Thymus (tissue), 11 donors: Measurements from ENCODE around the gene LINGO4. TPM values are rescaled to one million over a fixed set of nuclear protein-coding genes. Genes with fewer than 3 reads are reported as not detected.
A peak's percentile ranks its signal among the peaks of the same experiment; 100 is the strongest.

ENCODE experiments used
- DNase-seq, 9 donors: peaks; one replicate each; pipeline ENCODE4 v3.0.0-alpha.2; 2013; ENCODE audit warnings: low spot score in 9 of 9, low read depth in 6 of 9, missing footprints in 1 of 9
- H3K27ac ChIP-seq, 2 donors: one replicate each; pipeline ENCODE4 v1.5.1; 2013; ENCODE audit warnings: control low read depth in 1 of 2, low read depth in 1 of 2, low read length in 1 of 2, mild to moderate bottlenecking in 1 of 2, moderate library complexity in 1 of 2
- H3K27me3 ChIP-seq, 2 donors: one replicate each; pipeline ENCODE4 v1.5.1; 2013; ENCODE audit warnings: low read length in 1 of 2; ENCODE audit not compliant: control insufficient read depth in 2 of 2, insufficient read depth in 1 of 2
- H3K36me3 ChIP-seq, 2 donors: one replicate each; pipeline ENCODE4 v1.5.1; 2013; ENCODE audit warnings: low read length in 1 of 2, mild to moderate bottlenecking in 1 of 2, moderate library complexity in 1 of 2; ENCODE audit not compliant: control insufficient read depth in 2 of 2, insufficient read depth in 2 of 2
- H3K4me1 ChIP-seq, 2 donors: one replicate each; pipeline ENCODE4 v1.5.1; 2013; ENCODE audit warnings: low read length in 2 of 2; ENCODE audit not compliant: control insufficient read depth in 2 of 2, insufficient read depth in 2 of 2
- H3K4me3 ChIP-seq, 2 donors: one replicate each; pipeline ENCODE4 v1.5.1; 2013; ENCODE audit warnings: low read length in 2 of 2, control low read depth in 1 of 2, mild to moderate bottlenecking in 1 of 2
- H3K9me3 ChIP-seq, 2 donors: one replicate each; pipeline ENCODE4 v1.5.1; 2013; ENCODE audit warnings: low read length in 1 of 2, mild to moderate bottlenecking in 1 of 2; ENCODE audit not compliant: control insufficient read depth in 2 of 2, insufficient read depth in 1 of 2
- WGBS: extraction: QIAGEN DNeasy Blood & Tissue Kit; methylation state at CpG from one replicate; pipeline ENCODE4 v1.1.7; 2013; 5-methylcytosine and 5-hydroxymethylcytosine counted together
- polyA plus RNA-seq: library from polyadenylated mRNA; stranded (reverse); fragments of 200-250 nt; gene quantifications from one replicate; pipeline ENCODE4 v1.2.3, GENCODE V29; 2013
- total RNA-seq: library from RNA; stranded (reverse); fragments of 120-200 nt; gene quantifications from one replicate; pipeline ENCODE4 v1.2.4, GENCODE V29; 2013
- donor health status: healthy.

Gene LINGO4
- total and polyA plus RNA-seq, 2 donors: 0.14 to 0.52 TPM

GRCh38 chr1:151837884-151838221, 32.6 kb upstream of the LINGO4 start:
- peaks cover 0 to 4% of the 10 kb centered on the region in 2 donors for H3K9me3 ChIP-seq
- no peaks in the 10 kb centered on the region for H3K36me3 ChIP-seq
- H3K27ac ChIP-seq: peak overlapping the region in 1 of 2 donors; percentile 25
- peaks cover 50 to 63% of the 10 kb centered on the region in 2 donors for H3K4me1 ChIP-seq
- H3K27me3 ChIP-seq: peaks cover 27 to 44% of the 10 kb centered on the region in 2 donors
- peak overlapping the region in 1 of 2 donors; percentile 42 for H3K4me3 ChIP-seq
- no peak for DNase-seq
- WGBS: 8% methylated on average over 26 of the region's 26 CpGs

- no peak for DNase-seq
- Histone ChIP-seq H3K9me3 (peaks cover 0 to 4% of the 10 kb centered on the region in 2 donors), H3K27ac (no peak overlapping the region), H3K4me1 (peaks cover 56 to 70% of the 10 kb centered on the region in 2 donors), H3K27me3 (peaks cover 27 to 44% of the 10 kb centered on the region in 2 donors), H3K36me3 (no peaks in the 10 kb centered on the region), H3K4me3 (no peak overlapping the region)
- 13% methylated on average over 3 of the region's 3 CpGs for WGBS
Measured at GRCh38 chr1:151837197-151837596, 32.0 kb upstream of the LINGO4 start.

- no peak overlapping the region for H3K27ac ChIP-seq
- no peak overlapping the region for H3K4me3 ChIP-seq
- 99% methylated on average over 7 of the region's 7 CpGs for WGBS
- peaks cover 0 to 4% of the 10 kb centered on the region in 2 donors for H3K9me3 ChIP-seq
- peaks cover 27 to 39% of the 10 kb centered on the region in 2 donors for H3K27me3 ChIP-seq
- H3K4me1 ChIP-seq: peaks cover 68 to 84% of the 10 kb centered on the region in 2 donors
- H3K36me3 ChIP-seq: no peaks in the 10 kb centered on the region
- DNase-seq: no peak
Measured at GRCh38 chr1:151835596-151835995, 30.4 kb upstream of the LINGO4 start.

- Histone ChIP-seq H3K27me3 (peaks cover 15 to 26% of the 10 kb centered on the region in 2 donors), H3K4me3 (no peak overlapping the region), H3K36me3 (no peaks in the 10 kb centered on the region), H3K27ac (no peak overlapping the region), H3K4me1 (peaks cover 71 to 85% of the 10 kb centered on the region in 2 donors), H3K9me3 (peaks cover 0 to under 1% of the 10 kb centered on the region in 2 donors)
- DNase-seq: no peak
- 61% methylated on average over 3 of the region's 3 CpGs for WGBS
Measured at GRCh38 chr1:151834239-151834638, 29.0 kb upstream of the LINGO4 start.

GRCh38 chr1:151833172-151833900, 28.1 kb upstream of the LINGO4 start:
- WGBS: 91% methylated on average over 8 of the region's 8 CpGs
- no peak for DNase-seq
- H3K4me1 ChIP-seq: peaks cover 66 to 88% of the 10 kb centered on the region in 2 donors
- no peak overlapping the region for H3K4me3 ChIP-seq
- no peaks in the 10 kb centered on the region for H3K9me3 ChIP-seq
- peak overlapping the region in 1 of 2 donors; percentile 43 for H3K27ac ChIP-seq
- peaks cover 6 to 17% of the 10 kb centered on the region in 2 donors for H3K27me3 ChIP-seq
- no peaks in the 10 kb centered on the region for H3K36me3 ChIP-seq

GRCh38 chr1:151832318-151832980, 27.2 kb upstream of the LINGO4 start:
- peaks cover 65 to 91% of the 10 kb centered on the region in 2 donors for H3K4me1 ChIP-seq
- DNase-seq: no peak

GRCh38 chr1:151831605-151832004, 26.4 kb upstream of the LINGO4 start, which contains the start of gene RORC:
Gene RORC, minus strand, starts transcription at chr1:151831802. Its CDS starts 38 bp downstream, at chr1:151831764.
- Histone ChIP-seq H3K27ac (peak within 1 kb of the TSS; percentile 3 to 87), H3K27me3 (no peaks in the 10 kb centered on the region), H3K36me3 (no peaks in the 10 kb centered on the region), H3K4me1 (peaks cover 64 to 91% of the 10 kb centered on the region in 2 donors), H3K9me3 (no peaks in the 10 kb centered on the region), H3K4me3 (no peak within 1 kb of the TSS)
- WGBS: 95% methylated on average over 5 of the region's 5 CpGs
- DNase-seq: no peak

More at GRCh38 chr1:151832318-151832980, 27.2 kb upstream of the LINGO4 start:
- H3K27ac ChIP-seq: peak overlapping the region; percentile 15 to 74
- H3K36me3 ChIP-seq: no peaks in the 10 kb centered on the region
- no peak overlapping the region for H3K4me3 ChIP-seq
- H3K9me3 ChIP-seq: no peaks in the 10 kb centered on the region
- peaks cover under 1 to 8% of the 10 kb centered on the region in 2 donors for H3K27me3 ChIP-seq
- WGBS: 62% methylated on average over 10 of the region's 10 CpGs

GRCh38 chr1:151831256-151831591, 26.0 kb upstream of the LINGO4 start:
- Histone ChIP-seq H3K9me3 (no peaks in the 10 kb centered on the region), H3K4me1 (peaks cover 67 to 91% of the 10 kb centered on the region in 2 donors), H3K4me3 (no peak overlapping the region), H3K27me3 (no peaks in the 10 kb centered on the region), H3K36me3 (no peaks in the 10 kb centered on the region), H3K27ac (peak overlapping the region in 1 of 2 donors; percentile 3)
- WGBS: 98% methylated on average over 4 of the region's 4 CpGs
- DNase-seq: no peak

- H3K27ac ChIP-seq: peak overlapping the region; percentile 87 to 92
- 59% methylated on average over 6 of the region's 6 CpGs for WGBS
- H3K9me3 ChIP-seq: peaks cover 0 to 6% of the 10 kb centered on the region in 2 donors
- H3K4me3 ChIP-seq: no peak overlapping the region
- no peaks in the 10 kb centered on the region for H3K27me3 ChIP-seq
- no peak for DNase-seq
- H3K36me3 ChIP-seq: peaks cover 0 to under 1% of the 10 kb centered on the region in 2 donors
- H3K4me1 ChIP-seq: peaks cover 68 to 98% of the 10 kb centered on the region in 2 donors
Measured at GRCh38 chr1:151830055-151830454, 24.8 kb upstream of the LINGO4 start.
